ENCODE results near the gene IL1F10.

IL1F10 gene

GRCh38 chr2:113058998-113059960, 8.5 kb upstream of the IL1F10 start, which contains the start of gene IL36RN:
Gene IL36RN, plus strand, starts transcription at chr2:113059198. Its CDS starts 241 bp downstream, at chr2:113059439.
- DNase-seq (ENCODE audit: low spot score), result no peak

GRCh38 chr2:113060396-113060795, 7.4 kb upstream of the IL1F10 start:
- no peak for DNase-seq (ENCODE audit: low spot score)

- DNase-seq (ENCODE audit: low spot score), result no peak
Observed at GRCh38 chr2:113060796-113061195, 7.0 kb upstream of the IL1F10 start.

- DNase-seq (ENCODE audit: low spot score), result no peak
Observed at GRCh38 chr2:113061241-113061640, 6.5 kb upstream of the IL1F10 start.

- DNase-seq (ENCODE audit: low spot score), result no peak
Observed at GRCh38 chr2:113061896-113062770, 5.6 kb upstream of the IL1F10 start.

- DNase-seq (ENCODE audit: low spot score), result no peak
Observed at GRCh38 chr2:113064281-113064680, 3.5 kb upstream of the IL1F10 start.

GRCh38 chr2:113064898-113065297, 2.9 kb upstream of the IL1F10 start:
- no peak for DNase-seq (ENCODE audit: low spot score)

GRCh38 chr2:113068249-113068648, 479 bp downstream of the IL1F10 start:
- no peak for DNase-seq (ENCODE audit: low spot score)

- DNase-seq (ENCODE audit: low spot score), result no peak
Observed at GRCh38 chr2:113068706-113069485, 1.1 kb downstream of the IL1F10 start.

- no peak for DNase-seq (ENCODE audit: low spot score)
Observed at GRCh38 chr2:113069676-113070605, 2.2 kb downstream of the IL1F10 start.

GRCh38 chr2:113070606-113070975, 2.8 kb downstream of the IL1F10 start:
- no peak for DNase-seq (ENCODE audit: low spot score)

- no peak for DNase-seq (ENCODE audit: low spot score)
Observed at GRCh38 chr2:113072584-113072983, 4.8 kb downstream of the IL1F10 start.

GRCh38 chr2:113073325-113073834, 5.6 kb downstream of the IL1F10 start:
- no peak for DNase-seq (ENCODE audit: low spot score)

- DNase-seq (ENCODE audit: low spot score), result no peak
Observed at GRCh38 chr2:113075030-113075429, 7.3 kb downstream of the IL1F10 start.

GRCh38 chr2:113075600-113075999, 7.8 kb downstream of the IL1F10 start:
- DNase-seq (ENCODE audit: low spot score), result no peak

GRCh38 chr2:113076954-113077669, 9.3 kb downstream of the IL1F10 start:
- DNase-seq (ENCODE audit: low spot score), result no peak

GRCh38 chr2:113077921-113078320, 10.2 kb downstream of the IL1F10 start:
- no peak for DNase-seq (ENCODE audit: low spot score)

GRCh38 chr2:113078350-113078839, 10.6 kb downstream of the IL1F10 start:
- DNase-seq (ENCODE audit: low spot score), result no peak

- DNase-seq (ENCODE audit: low spot score), result no peak
Observed at GRCh38 chr2:113079131-113079530, 11.4 kb downstream of the IL1F10 start.

GRCh38 chr2:113080134-113080533, 12.4 kb downstream of the IL1F10 start:
- DNase-seq (ENCODE audit: low spot score), result peak; percentile 33
